Measurements from ENCODE around the gene PET117.
"Not testable (repeated sequence)": the region's sequence is repeated elsewhere in the genome, so short reads cannot be mapped to it uniquely, and the experiment has no call there.

Gene PET117

DNA sequence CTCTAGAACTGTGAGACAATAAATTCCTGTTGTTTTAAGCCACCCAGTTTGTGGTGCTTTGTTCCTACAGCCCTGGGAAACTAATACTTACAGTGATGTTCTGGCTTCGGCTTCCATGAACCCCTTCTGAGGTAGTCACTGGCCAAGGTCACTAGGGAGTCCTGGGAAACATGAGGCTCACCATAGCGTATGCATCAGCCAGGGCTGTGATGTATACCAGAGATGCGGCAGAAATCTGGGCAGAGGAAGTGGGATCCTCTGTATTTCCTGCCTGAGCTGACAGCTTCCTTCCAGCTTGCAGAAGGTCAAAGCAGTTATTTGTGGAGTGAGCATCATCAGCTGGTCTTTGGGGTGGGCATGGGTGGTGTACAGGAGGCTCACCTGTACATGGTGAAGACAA is 27.9 kb downstream of the PET117 start:
- no peak for DNase-seq

- no peak for DNase-seq
These were observed 28.7 kb downstream of the PET117 start for GRCh38 chr20:18166241-18166881.

DNA sequence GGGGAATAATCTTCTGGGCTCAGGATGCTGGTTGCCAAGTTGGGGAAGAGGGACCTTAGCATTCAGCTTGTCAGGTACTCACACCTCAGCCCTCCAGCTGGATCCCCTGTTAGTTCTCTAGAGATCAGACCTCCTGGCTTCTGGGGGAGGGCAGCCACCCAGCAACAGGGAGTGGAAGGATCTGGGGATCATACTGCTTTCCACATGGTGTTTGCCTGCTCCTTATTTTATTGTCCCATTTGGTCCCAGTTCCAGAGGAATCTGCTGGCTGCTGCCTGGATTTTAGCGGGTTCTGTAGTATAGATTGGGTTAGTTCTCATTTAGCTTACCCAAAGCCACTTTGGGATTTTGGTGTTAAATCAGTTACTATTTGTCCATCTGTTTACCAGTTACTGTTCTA is 29.3 kb downstream of the PET117 start:
- peak; percentile 30 for DNase-seq

GRCh38 chr20:18172379-18172778 is 34.7 kb downstream of the PET117 start:
- DNase-seq: no peak

- DNase-seq: no peak
These were observed 37.4 kb downstream of the PET117 start for GRCh38 chr20:18174906-18175683.

- DNase-seq: peak; percentile 18
These were observed 38.7 kb downstream of the PET117 start for GRCh38 chr20:18176318-18176785.

GRCh38 chr20:18180366-18180765 is 42.7 kb downstream of the PET117 start:
- not testable (repeated sequence) for DNase-seq

GRCh38 chr20:18180815-18181214 is 43.2 kb downstream of the PET117 start:
- DNase-seq: no peak

GRCh38 chr20:18187020-18187419 is 49.4 kb downstream of the PET117 start:
- no peak for DNase-seq

DNA sequence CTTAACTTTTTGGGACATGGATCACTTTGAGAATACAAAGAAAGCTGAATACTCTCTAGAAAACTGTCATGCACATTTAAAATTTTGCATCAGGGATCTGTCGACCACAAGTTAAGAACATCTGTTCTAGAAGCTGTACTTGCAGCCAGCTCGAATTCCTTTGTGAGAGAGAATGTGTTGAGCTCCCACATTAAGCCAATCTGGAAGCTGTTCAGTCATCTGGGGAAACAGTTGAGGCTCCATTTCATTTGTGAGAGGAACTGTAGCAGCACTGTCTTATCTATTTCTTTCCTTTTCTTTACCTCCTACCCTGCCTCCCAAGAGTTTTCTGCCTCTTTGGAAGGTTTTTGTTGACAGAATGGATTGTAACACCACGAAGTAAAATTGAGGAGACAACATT is 50.8 kb downstream of the PET117 start:
- DNase-seq: no peak

DNA sequence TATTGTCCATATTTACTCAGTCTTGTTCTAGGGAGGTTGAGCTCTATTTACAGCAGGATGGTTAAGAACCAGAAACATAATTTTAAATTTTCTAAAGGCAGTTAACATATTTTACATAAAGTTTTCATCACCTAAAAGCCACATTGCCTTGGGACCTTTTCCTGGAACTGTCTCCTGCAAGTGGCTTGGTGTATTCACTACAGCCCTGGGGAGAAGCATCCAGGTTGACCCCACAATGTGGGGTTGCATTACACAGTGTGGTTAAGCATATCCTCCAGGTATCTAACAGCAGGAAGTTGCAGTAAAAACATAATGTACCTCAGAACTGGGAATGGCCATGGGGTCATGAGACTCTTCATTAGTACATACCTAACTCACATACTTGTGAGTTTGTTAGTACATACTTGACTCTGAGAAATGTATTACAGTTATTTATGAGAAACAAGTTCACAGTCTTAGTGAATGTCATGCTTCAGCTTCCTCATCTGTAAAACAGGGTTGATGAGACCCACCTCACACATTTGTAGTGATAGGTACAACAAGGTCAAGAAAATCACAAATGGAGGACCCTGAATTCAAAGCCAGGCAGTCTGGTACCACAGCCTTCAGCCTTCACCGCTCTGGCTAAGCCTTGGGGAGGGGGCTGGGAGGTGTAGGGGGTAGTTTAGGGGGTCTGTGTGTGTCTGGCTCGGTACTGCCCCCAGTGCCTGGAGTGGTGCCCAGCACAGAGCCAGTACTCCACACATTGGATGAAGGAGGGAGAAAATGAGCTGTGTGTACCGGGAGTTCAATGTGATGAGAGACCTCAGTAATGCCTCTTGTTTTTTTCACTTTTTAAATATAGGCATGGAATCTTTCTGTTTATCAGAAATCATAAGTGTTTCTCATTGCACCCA is 52.9 kb downstream of the PET117 start:
- DNase-seq: no peak

DNA sequence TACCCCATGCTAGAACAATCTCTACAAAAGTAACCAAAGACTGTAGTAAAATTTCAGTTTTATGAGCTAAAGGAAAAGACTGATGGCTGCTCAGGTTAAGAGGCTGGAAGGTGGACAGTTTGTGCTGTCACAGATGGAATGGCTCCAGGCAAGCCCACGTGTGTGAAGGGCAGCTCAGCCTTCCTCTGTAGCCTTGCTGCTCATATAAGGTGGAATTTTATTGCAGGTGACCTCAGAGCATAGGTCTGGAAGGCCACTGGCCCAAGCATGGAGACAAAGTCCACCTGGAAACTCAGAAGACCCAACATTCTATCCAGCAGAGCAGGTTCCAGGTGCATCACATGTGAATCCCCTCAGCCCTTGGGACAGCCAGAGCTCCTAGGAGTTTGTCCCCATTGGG is 53.6 kb downstream of the PET117 start:
- no peak for DNase-seq

Data from NCI-H69 (cell line).